Type B pancreatic cell (in vitro differentiated cells): ENCODE measurements around the gene VAMP8. TPM values are rescaled to one million over a fixed set of nuclear protein-coding genes. Genes with fewer than 3 reads are reported as not detected.

Experiments
- DNase-seq: peaks from one replicate; pipeline ENCODE4 v3.0.0; 2021; ENCODE audit warnings: mixed read lengths; ENCODE audit not compliant: unreplicated experiment; ENCODE audit errors: extremely low spot score
- H3K27ac Mint-ChIP-seq: 2 replicates; pipeline ENCODE4 v1.8.0; 2021; ENCODE audit warnings: mild to moderate bottlenecking, mixed read lengths
- H3K27me3 Mint-ChIP-seq: 2 replicates; pipeline ENCODE4 v1.8.0; 2021; ENCODE audit warnings: mixed read lengths
- H3K36me3 Mint-ChIP-seq: 2 replicates; pipeline ENCODE4 v1.8.0; 2021; ENCODE audit warnings: mixed read lengths
- H3K4me1 Mint-ChIP-seq: one replicate; pipeline ENCODE4 v1.8.0; 2021; ENCODE audit warnings: mixed read lengths; ENCODE audit not compliant: unreplicated experiment
- H3K4me3 Mint-ChIP-seq: 2 replicates; pipeline ENCODE4 v1.8.0; 2021; ENCODE audit warnings: mild to moderate bottlenecking, mixed read lengths
- H3K9me3 Mint-ChIP-seq: 2 replicates; pipeline ENCODE4 v1.8.0; 2021; ENCODE audit warnings: mixed read lengths
- CTCF ChIP-seq: fragments of 200-600 bp; sonication (generic); conservative IDR thresholded peaks from 2 replicates; pipeline ENCODE4 v1.5.0; 2021; ENCODE audit warnings: antibody characterized with exemption, mild to moderate bottlenecking
- long read RNA-seq: library from polyadenylated mRNA; unstranded; transcript quantifications from one replicate; pipeline ENCODE4 v2.0.0, GENCODE V29; 2020
- total RNA-seq: library from RNA; stranded (reverse); gene quantifications from 2 replicates; pipeline ENCODE4 v1.2.1, GENCODE V29; 2021; ENCODE audit warnings: low replicate concordance

Gene VAMP8
- total RNA-seq: 62.8 and 157 TPM in 2 replicates
- long read RNA-seq, transcript VAMP8-201 (3 exons, 774 nt): major isoform, 70 of 76 reads
- long read RNA-seq, partial matches to known transcripts: 1 of 76 reads
- long read RNA-seq, other reads (novel, unspliced or antisense): 5 of 76 reads

- Mint-ChIP-seq H3K36me3 (no peaks in the 10 kb centered on the region), H3K4me3 (peak within 1 kb of the TSS; percentile 94), H3K9me3 (no peaks in the 10 kb centered on the region), H3K4me1 (peaks cover 32% of the 10 kb centered on the region), H3K27me3 (peaks cover 3% of the 10 kb centered on the region), H3K27ac (peak within 1 kb of the TSS; percentile 98)
- TF ChIP-seq CTCF: no peak
- DNase-seq: no peak
Observed at GRCh38 chr2:85577386-85578242, at the start of gene VAMP8. TSS of gene VAMP8 (plus strand) at chr2:85577586. CDS start at chr2:85577647, 61 bp downstream.

- Mint-ChIP-seq H3K9me3 (no peaks in the 10 kb centered on the region), H3K27ac (no peak overlapping the region), H3K4me3 (no peak overlapping the region), H3K27me3 (no peaks in the 10 kb centered on the region), H3K4me1 (peaks cover 36% of the 10 kb centered on the region), H3K36me3 (no peaks in the 10 kb centered on the region)
- no peak for DNase-seq
- TF ChIP-seq CTCF: no peak
Observed at GRCh38 chr2:85527787-85528186, 49.6 kb upstream of the VAMP8 start.

GRCh38 chr2:85528355-85528754 lies 49.0 kb upstream of the VAMP8 start:
- Mint-ChIP-seq H3K27ac (no peak overlapping the region), H3K27me3 (no peaks in the 10 kb centered on the region), H3K9me3 (no peaks in the 10 kb centered on the region), H3K4me1 (peaks cover 31% of the 10 kb centered on the region), H3K4me3 (no peak overlapping the region), H3K36me3 (no peaks in the 10 kb centered on the region)
- no peak for TF ChIP-seq CTCF
- DNase-seq: no peak

GRCh38 chr2:85529809-85530208 lies 47.6 kb upstream of the VAMP8 start:
- H3K27me3 Mint-ChIP-seq: no peaks in the 10 kb centered on the region
- no peak overlapping the region for H3K4me3 Mint-ChIP-seq
- no peaks in the 10 kb centered on the region for H3K36me3 Mint-ChIP-seq

GRCh38 chr2:85531589-85531988 lies 45.8 kb upstream of the VAMP8 start:
- no peak overlapping the region for H3K27ac Mint-ChIP-seq
- H3K9me3 Mint-ChIP-seq: no peaks in the 10 kb centered on the region
- no peak overlapping the region for H3K4me3 Mint-ChIP-seq
- peaks cover 10% of the 10 kb centered on the region for H3K4me1 Mint-ChIP-seq
- H3K36me3 Mint-ChIP-seq: no peaks in the 10 kb centered on the region
- no peaks in the 10 kb centered on the region for H3K27me3 Mint-ChIP-seq
- TF ChIP-seq CTCF: no peak
- no peak for DNase-seq

More at GRCh38 chr2:85529809-85530208, 47.6 kb upstream of the VAMP8 start:
- DNase-seq: no peak
- H3K4me1 Mint-ChIP-seq: peaks cover 16% of the 10 kb centered on the region
- TF ChIP-seq CTCF: no peak
- no peaks in the 10 kb centered on the region for H3K9me3 Mint-ChIP-seq
- no peak overlapping the region for H3K27ac Mint-ChIP-seq
